ENCODE measurements around the gene HNRNPH3. TPM values are rescaled to one million over a fixed set of nuclear protein-coding genes. Genes with fewer than 3 reads are reported as not detected.

Gene HNRNPH3
- total RNA-seq, 1 experiment from 2014 or later: 244 TPM

DNA sequence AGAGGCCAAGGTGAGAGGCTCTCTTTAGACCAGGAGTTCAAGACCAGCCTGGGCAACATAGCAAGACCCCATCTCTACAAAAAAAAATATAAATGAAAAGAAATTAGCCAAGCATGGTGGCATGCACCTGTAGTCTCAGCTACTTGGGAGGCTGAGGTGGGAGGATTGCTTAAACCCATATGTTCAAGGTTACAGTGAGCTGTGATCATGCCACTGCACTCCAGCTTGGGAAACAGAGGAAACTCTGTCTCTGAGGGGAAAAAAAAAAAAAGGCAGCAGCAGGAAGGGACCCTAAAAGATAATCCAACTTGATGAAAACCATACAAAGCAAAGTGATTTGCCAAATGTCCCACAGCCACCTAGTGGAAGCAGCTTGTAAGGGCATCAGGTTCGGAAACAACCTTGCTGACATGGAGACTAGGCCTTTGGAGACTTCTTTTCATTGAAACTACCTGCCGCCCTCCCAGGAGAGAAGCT is 16.4 kb downstream of the HNRNPH3 start:
- H3K23me2 ChIP-seq (ENCODE audit: insufficient read length, low read depth, low read length, poor library complexity, severe bottlenecking): no peaks in the 10 kb centered on the region
- no peak overlapping the region for H3K18ac ChIP-seq (ENCODE audit: insufficient read length, low read depth, low read length)
- H3K23ac ChIP-seq (ENCODE audit: insufficient read length, low read depth, low read length): no peak overlapping the region
- no peak overlapping the region for H3K9ac ChIP-seq (ENCODE audit: extremely low read depth, insufficient read length, low read length)
- H3K27ac ChIP-seq (ENCODE audit: insufficient read length, low read depth, low read length): peak overlapping the region; percentile 23
- no peak overlapping the region for H4K8ac ChIP-seq (replicated peaks; ENCODE audit: insufficient read length, low read depth, low read length)
- H3K56ac ChIP-seq (ENCODE audit: insufficient read length, low read depth, low read length): no peak overlapping the region
- H2AFZ ChIP-seq (ENCODE audit: low read length): no peak overlapping the region
- H4K91ac ChIP-seq (ENCODE audit: insufficient read length, low read depth, low read length): no peak overlapping the region
- Mint-ChIP-seq H3K27me3 (ENCODE audit: low read depth) (no peaks in the 10 kb centered on the region), H3K9me3 (no peaks in the 10 kb centered on the region), H3K4me3 (no peak overlapping the region), H3K36me3 (ENCODE audit: insufficient read depth in 1 of 3, low read depth in 3 of 3) (peaks cover 10 to 52% (median 31%) of the 10 kb centered on the region in 3 experiments), H3K4me1 (peaks cover 6% of the 10 kb centered on the region in 2 experiments; a peak in 2 of 4 replicates), H3K27ac (peak overlapping the region; percentile 85 to 96 (median 94); a peak in 5 of 7 replicates)
- no peak overlapping the region for H3K14ac ChIP-seq (ENCODE audit: insufficient read depth, low read length)
- no peaks in the 10 kb centered on the region for H3K4me1 ChIP-seq (ENCODE audit: insufficient read depth, low read length)
- H3K79me1 ChIP-seq (ENCODE audit: insufficient read depth, low read depth, low read length, poor library complexity, severe bottlenecking): no peaks in the 10 kb centered on the region
- no peaks in the 10 kb centered on the region for H3K9me3 ChIP-seq (ENCODE audit: control insufficient read depth, low read depth, low read length)
- H2BK120ac ChIP-seq (ENCODE audit: low read depth, low read length, poor library complexity, severe bottlenecking): no peak overlapping the region
- no peak overlapping the region for H4K5ac ChIP-seq (ENCODE audit: insufficient read length, low read depth, low read length)
- H4K20me1 ChIP-seq (ENCODE audit: control insufficient read depth, insufficient read depth, insufficient read length): no peaks in the 10 kb centered on the region
- no peaks in the 10 kb centered on the region for H3K79me2 ChIP-seq (ENCODE audit: insufficient read depth, low read length)
- no peak overlapping the region for H3K4me2 ChIP-seq (ENCODE audit: insufficient read depth, insufficient read length, low read length)
- DNase-seq: peak; percentile 77
- no CpG with 5 or more reads among the region's 2 CpGs for WGBS (ENCODE audit: extremely low coverage, insufficient read length, low lambda C conversion rate)
- TF ChIP-seq, protein P1, sequence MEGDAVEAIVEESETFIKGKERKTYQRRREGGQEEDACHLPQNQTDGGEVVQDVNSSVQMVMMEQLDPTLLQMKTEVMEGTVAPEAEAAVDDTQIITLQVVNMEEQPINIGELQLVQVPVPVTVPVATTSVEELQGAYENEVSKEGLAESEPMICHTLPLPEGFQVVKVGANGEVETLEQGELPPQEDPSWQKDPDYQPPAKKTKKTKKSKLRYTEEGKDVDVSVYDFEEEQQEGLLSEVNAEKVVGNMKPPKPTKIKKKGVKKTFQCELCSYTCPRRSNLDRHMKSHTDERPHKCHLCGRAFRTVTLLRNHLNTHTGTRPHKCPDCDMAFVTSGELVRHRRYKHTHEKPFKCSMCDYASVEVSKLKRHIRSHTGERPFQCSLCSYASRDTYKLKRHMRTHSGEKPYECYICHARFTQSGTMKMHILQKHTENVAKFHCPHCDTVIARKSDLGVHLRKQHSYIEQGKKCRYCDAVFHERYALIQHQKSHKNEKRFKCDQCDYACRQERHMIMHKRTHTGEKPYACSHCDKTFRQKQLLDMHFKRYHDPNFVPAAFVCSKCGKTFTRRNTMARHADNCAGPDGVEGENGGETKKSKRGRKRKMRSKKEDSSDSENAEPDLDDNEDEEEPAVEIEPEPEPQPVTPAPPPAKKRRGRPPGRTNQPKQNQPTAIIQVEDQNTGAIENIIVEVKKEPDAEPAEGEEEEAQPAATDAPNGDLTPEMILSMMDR (conservative IDR thresholded peaks at IDR 0.05): peak; percentile 83
- H3K27me3 ChIP-seq (ENCODE audit: insufficient read depth, low read length): no peaks in the 10 kb centered on the region
- H2AK5ac ChIP-seq (ENCODE audit: insufficient read length, low read length): no peak overlapping the region
- no peak overlapping the region for H2BK12ac ChIP-seq (ENCODE audit: insufficient read length, low read depth, low read length)
- no peak overlapping the region for H2BK20ac ChIP-seq (ENCODE audit: low read depth, low read length, poor library complexity, severe bottlenecking)
- no peak overlapping the region for H2BK15ac ChIP-seq (ENCODE audit: low read depth, low read length)
- no peak overlapping the region for H3K4ac ChIP-seq (ENCODE audit: low read depth, low read length)
- no peak overlapping the region for H2BK5ac ChIP-seq (ENCODE audit: insufficient read length, low read length)
- H3T11ph ChIP-seq (ENCODE audit: low read length): no peak overlapping the region

All from H9 (cell line).